GM18526 (cell line): ENCODE results near the gene CASP14.

Experiments
- POLR2A ChIP-seq: IDR thresholded peaks from 3 replicates; pipeline ENCODE4 v1.6.1; 2011; ENCODE audit not compliant: insufficient read length; ENCODE audit errors: extremely low read depth

Gene CASP14

GRCh38 chr19:15045506-15045905 lies 3.8 kb upstream of the CASP14 start:
- TF ChIP-seq POLR2A, result no peak

- TF ChIP-seq POLR2A, result no peak
These were observed 1.6 kb upstream of the CASP14 start for GRCh38 chr19:15047680-15048079.

GRCh38 chr19:15048128-15048527 lies 1.2 kb upstream of the CASP14 start:
- TF ChIP-seq POLR2A, result no peak

GRCh38 chr19:15050639-15051038 lies 1.4 kb downstream of the CASP14 start:
- TF ChIP-seq POLR2A, result no peak

- no peak for TF ChIP-seq POLR2A
These were observed 12.8 kb downstream of the CASP14 start for GRCh38 chr19:15062036-15062435.

- TF ChIP-seq POLR2A, result no peak
These were observed 23.8 kb downstream of the CASP14 start for GRCh38 chr19:15072930-15073647.

- TF ChIP-seq POLR2A, result no peak
These were observed 25.1 kb downstream of the CASP14 start for GRCh38 chr19:15074371-15074770.

GRCh38 chr19:15075806-15076205 lies 26.5 kb downstream of the CASP14 start:
- TF ChIP-seq POLR2A, result no peak

GRCh38 chr19:15081911-15082310 lies 32.6 kb downstream of the CASP14 start, which contains the start of gene OR1I1:
TSS of gene OR1I1 (plus strand) at chr19:15082211. CDS start at chr19:15087066, 4,855 bp downstream.
- no peak for TF ChIP-seq POLR2A

- TF ChIP-seq POLR2A, result no peak
These were observed 37.9 kb downstream of the CASP14 start for GRCh38 chr19:15087182-15087581.

GRCh38 chr19:15091918-15092753 lies 42.9 kb downstream of the CASP14 start:
- no peak for TF ChIP-seq POLR2A

- no peak for TF ChIP-seq POLR2A
These were observed 43.7 kb downstream of the CASP14 start for GRCh38 chr19:15093001-15093400.

- TF ChIP-seq POLR2A, result no peak
These were observed 46.9 kb downstream of the CASP14 start for GRCh38 chr19:15096223-15096622.

- TF ChIP-seq POLR2A, result no peak
These were observed 49.2 kb downstream of the CASP14 start for GRCh38 chr19:15098460-15098859.

GRCh38 chr19:15099017-15099582 lies 49.8 kb downstream of the CASP14 start:
- no peak for TF ChIP-seq POLR2A

- TF ChIP-seq POLR2A, result no peak
These were observed 52.3 kb downstream of the CASP14 start for GRCh38 chr19:15101479-15102082.

GRCh38 chr19:15104003-15104402 lies 54.7 kb downstream of the CASP14 start:
- TF ChIP-seq POLR2A, result no peak
